Activated gamma-delta T cell treated with Interleukin-2 at 50 U/mL for 16 hours (primary cell): ENCODE data around the gene ST6GALNAC2.
"Not testable (repeated sequence)": the region's sequence is repeated elsewhere in the genome, so short reads cannot be mapped to it uniquely, and the experiment has no call there.

Experiments used
- DNase-seq: peaks from one replicate; pipeline ENCODE4 v3.0.0-alpha.2; 2020

ST6GALNAC2 gene

GRCh38 chr17:76525513-76525833, 60.2 kb downstream of the ST6GALNAC2 start:
- not testable (repeated sequence) for DNase-seq

GRCh38 chr17:76524598-76525512, 60.8 kb downstream of the ST6GALNAC2 start:
- no peak for DNase-seq

- peak; percentile 81 for DNase-seq
These were observed 62.3 kb downstream of the ST6GALNAC2 start for GRCh38 chr17:76523084-76524037.

- not testable (repeated sequence) for DNase-seq
These were observed 64.0 kb downstream of the ST6GALNAC2 start for GRCh38 chr17:76521683-76522082.

GRCh38 chr17:76521262-76521661, 64.4 kb downstream of the ST6GALNAC2 start:
- DNase-seq = no peak

GRCh38 chr17:76519048-76519966, 66.4 kb downstream of the ST6GALNAC2 start:
- DNase-seq = no peak

GRCh38 chr17:76517638-76518038, 68.0 kb downstream of the ST6GALNAC2 start:
- DNase-seq = no peak
